GM21423 (cell line): Measurements from ENCODE around the gene KCNC1.

Experiments
- ATAC-seq: cut with Tn5 transposase; IDR thresholded peaks from one replicate; pipeline ENCODE4 v1.9.1; 2021; ENCODE audit warnings: mild to moderate bottlenecking, moderate library complexity; ENCODE audit not compliant: unreplicated experiment

KCNC1 gene

DNA sequence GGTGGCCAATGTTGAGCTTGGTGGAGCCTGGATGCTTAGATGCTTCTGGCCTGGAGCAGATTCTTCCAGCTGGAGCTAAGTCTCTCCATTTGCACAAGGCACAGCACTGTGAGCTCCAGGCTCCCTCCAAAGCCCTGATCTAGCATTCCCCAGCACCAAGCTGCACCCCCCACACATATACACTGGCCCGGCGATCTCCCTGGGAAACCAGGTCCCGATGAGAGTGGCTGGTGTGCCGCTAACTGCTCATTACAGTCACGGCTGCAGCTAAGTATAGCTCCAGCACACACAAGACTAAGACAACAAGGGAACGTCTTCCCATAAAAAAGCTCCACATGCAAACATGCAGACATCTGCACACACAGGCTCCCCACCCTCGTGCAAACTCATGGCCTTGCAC, 17.6 kb downstream of the KCNC1 start:
- ATAC-seq: no peak

DNA sequence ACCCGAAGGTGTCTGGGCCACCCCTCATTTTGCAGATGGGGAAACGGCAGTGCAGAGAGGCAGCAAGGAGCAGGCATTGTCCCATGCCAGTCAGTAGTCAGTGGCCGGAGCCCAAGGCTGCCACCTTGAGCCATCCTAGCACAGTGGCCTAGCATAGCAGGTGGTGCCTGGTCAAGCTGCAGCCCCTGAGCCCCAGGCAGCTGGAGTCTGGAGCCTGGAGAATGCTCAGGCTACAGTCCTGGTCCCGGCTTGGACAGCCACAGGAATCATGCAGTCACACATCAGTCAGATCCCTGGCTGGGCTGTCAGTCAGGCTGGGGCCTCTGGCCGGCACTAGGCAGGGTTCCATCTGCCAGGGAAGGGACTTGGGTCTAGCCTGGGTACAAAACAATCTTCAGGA, 18.6 kb downstream of the KCNC1 start:
- no peak for ATAC-seq

DNA sequence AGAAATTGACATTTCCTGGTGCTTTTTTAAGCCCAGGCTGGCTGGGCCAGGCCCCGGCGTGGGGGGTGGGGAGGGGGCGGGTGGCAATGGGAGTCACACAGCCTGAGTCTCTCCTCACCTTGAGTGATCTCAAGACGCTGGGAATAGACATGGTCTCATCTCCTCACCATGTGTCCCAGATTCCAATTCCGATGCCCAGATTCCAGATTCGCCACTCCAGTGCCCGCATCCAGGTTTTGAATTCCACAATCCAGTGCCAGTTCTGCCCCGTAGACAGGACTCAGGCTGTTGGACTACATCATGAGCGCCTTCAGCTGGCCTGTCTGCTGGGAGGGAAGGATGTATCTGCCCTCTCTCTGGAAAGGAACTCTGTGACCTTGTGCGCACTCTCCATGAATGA, 19.1 kb downstream of the KCNC1 start:
- no peak for ATAC-seq

- no peak for ATAC-seq
Measured at GRCh38 chr11:17755891-17756290, 21.3 kb downstream of the KCNC1 start.

DNA sequence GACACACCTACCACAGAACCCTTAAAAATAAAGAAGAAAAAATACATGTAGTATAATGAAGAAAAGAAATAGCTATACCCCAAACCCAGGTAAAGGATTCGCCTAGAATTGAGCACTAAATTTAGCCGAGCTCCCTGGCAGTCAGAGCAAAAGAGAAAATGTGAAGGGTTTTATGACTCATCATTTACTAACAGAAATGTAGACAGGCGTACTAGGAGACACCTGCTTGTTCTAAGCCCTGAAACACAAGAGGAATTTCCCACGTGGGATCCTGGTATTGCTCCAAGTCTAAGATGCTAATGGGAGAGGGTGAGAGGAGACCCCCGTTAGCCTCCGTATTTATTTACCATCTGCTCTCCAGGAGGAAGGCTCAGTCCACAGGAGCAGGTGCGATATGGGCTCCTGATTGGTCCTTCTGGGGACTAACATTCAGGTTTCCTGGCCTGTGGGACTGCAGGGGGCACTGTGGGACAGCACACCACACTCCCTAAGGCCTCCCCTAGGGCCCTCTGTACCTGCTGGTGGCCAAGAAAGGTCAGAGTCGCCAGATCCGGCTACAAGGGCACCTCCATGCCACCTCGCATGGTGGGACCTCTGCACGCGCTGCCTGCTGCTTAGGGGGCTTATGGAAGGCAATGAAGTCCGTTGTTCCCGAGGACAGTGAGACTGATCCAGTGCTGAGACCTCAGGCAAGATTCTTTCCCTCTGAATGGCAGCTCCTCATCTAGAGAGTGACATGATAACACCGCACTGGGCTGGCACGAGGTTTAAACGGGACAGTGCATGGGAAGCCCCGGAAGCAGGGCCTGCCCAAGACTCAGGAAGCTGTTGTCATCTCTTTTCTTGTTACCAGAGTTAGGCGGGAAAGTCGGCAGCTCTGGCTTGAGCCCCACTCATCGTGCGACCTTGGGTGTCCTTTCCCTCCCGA, 25.8 kb downstream of the KCNC1 start:
- peak; percentile 70 for ATAC-seq

DNA sequence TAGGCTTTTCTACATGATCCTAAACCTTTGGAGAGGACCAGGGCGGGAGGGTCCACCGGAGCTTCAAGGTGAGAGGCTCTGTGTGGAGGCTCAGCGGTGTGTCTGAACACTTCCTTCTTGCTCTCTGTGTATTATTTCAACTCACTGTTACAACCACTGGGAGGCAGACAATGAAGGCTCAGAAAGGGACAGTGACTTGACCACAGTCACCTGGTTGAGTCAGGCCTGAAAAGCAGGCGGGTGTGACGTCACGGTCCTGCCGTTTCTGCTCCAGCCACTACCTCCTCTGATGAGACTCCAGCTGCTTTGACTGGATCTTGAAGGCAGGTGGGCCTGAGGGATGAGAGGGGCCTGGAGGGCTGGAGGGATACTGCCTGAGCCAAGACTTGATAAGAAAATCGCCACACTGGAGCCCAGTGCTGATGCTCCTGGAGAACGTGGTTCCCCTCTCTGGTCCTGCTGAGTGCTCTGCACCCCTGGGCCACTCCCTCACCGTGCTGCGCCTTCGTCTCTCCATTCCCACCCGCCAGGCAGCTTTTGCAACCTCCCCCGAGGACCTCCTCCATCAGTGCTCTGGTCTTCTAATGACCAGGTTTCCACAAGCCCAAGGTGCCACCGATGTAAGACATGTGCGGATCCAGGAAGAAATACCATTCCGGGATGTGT, 27.9 kb downstream of the KCNC1 start:
- ATAC-seq: no peak

DNA sequence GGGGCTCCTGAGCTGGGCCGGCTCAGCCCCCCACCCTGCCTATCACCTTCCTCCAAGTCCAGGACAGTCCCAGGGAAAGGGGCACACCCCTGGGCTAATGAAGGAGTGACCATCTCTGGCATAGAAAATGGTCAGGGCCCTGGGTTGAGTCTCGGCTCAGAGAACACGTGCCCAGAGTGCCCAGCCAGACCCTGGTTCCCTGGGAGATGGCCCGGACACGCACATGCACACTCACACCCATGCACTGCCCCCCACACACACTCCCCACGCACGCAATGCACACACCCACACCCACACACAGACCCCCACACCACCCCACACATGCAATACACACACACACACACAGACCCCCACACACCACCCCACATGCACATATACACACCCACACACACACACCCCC, 28.7 kb downstream of the KCNC1 start:
- no peak for ATAC-seq

DNA sequence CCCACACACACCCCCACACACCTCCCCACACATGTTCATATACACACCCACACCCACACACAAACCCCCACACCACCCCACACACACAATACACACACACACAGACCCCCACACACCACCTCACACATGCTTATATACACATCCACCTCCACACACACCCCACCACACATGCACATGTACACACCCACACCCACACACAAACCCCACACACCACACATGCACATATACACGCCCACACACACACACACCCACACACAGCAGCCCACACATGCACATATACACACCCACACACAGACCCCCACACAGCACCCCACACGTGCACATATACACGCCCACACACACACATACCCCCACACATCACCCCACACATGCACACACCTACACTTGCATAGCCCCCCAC, 29.1 kb downstream of the KCNC1 start:
- no peak for ATAC-seq

GRCh38 chr11:17764446-17765218, 30.1 kb downstream of the KCNC1 start:
- no peak for ATAC-seq

DNA sequence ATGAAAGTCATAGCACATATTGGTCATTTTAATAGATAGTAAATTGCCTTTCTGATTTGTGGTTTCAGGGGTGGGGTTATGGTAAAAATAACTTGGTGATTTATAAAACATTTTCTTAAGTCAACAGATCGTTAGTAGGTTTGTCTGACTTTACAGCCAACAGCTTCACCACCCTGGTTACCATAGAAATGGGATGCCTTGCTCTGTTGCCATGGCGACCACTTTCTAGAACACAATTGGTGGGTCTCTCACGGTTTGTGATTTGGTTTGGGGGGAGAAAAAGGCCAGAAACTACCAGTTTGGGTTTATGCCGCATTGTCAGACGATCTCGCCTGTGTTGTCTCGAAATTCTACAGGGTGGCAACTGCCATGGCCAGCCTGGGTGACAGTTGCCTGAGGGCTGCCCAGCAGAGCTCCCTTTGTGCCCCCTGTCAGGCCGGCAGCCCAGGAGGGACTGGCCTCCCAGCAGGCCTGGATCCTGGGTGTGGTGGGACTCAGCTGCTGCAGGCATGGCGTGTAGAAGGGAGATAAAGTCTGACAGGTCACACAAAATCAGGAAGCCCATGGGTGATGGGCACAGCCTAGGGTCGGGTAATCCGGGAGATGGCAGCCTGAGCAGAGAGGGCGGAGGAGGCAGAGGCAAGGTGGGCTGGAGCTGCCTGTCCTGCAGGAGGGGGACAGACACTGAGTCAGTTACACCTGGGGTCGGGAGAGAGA, 30.9 kb downstream of the KCNC1 start:
- ATAC-seq: no peak

DNA sequence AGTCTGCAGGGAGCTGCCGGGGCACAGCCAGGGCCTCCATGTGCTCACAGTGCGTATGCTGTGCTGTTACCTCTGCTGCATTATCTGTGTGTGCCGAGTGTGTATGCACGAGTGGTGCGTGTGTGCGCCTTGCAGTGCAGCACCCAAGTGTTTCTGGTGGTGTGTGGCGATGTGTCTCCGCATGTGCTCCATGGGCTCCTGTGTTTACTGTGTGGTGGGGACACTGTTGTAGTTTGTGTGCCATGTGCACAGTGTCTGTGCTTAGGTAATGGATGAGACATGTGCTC, 31.4 kb downstream of the KCNC1 start:
- no peak for ATAC-seq

DNA sequence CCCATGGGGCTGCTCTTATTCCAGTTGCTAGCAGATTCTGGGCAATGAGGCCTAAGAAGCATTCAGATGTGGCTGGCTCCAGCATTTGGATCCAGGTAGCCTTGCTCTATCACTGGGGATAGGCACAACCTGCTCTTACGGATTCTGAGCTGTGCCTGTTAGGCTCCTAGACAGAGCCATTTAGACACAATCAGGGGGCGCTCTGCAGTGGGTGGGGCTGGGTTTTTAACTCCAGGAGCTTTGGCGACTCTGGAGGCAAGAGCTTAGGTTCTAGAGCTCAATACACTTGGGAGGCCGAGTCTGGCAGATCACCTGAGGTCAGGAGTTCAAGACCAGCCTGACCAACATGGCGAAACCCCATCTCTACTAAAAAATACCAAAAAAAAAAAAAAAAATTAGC, 32.0 kb downstream of the KCNC1 start:
- no peak for ATAC-seq

DNA sequence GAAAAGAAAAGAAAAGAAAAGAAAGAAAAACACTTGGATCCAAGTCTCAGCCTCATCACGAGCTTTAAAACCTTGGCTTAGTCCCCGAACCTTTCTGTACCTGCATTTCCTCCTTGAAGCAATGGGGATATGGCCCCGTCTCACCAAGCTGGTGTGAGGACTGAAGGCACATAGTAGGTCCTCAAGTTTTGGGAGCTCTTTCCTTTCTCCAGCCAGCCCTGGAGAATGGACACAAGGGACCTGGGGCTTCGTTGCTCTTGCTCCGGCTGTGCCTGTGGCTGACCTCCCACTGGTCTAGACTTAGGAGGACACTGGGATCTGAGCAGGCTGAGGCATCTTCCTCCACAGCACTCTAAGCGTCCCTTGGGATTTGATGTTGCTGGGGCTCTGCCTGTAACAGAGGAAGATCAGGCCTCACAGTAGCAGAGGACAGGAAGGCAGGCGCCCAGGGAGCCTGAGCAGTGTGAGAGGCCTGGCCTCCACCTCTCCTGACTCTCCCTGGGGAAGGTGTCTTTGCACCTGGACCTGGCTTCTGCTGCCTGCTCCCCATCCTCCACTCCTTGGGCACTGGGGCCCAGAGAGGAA, 32.8 kb downstream of the KCNC1 start:
- ATAC-seq: no peak

GRCh38 chr11:17767914-17768313, 33.3 kb downstream of the KCNC1 start:
- ATAC-seq: no peak

DNA sequence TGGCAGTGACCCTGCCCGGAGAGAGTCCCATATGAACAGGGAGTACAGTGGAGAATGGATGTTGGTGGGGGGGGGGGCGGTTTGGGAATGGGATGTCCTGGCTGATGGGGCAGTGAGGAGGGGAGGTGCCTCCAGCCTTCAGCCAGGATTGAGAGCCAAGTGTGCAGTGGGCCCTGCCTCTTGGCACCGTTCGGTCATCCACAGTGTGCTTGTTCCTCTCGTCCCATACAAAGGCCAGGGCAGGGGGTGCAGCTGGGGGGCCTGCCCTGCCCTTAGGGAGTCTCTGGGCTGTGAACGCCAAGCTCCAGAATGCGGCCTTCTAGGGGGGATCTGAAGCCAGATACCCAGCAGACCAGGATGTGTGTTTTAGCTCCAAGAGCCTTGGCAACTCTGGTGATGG, 34.0 kb downstream of the KCNC1 start:
- no peak for ATAC-seq

- ATAC-seq: no peak
Measured at GRCh38 chr11:17769218-17769617, 34.6 kb downstream of the KCNC1 start.

- no peak for ATAC-seq
Measured at GRCh38 chr11:17770048-17770652, 35.6 kb downstream of the KCNC1 start.

- ATAC-seq: no peak
Measured at GRCh38 chr11:17770917-17771316, 36.3 kb downstream of the KCNC1 start.

DNA sequence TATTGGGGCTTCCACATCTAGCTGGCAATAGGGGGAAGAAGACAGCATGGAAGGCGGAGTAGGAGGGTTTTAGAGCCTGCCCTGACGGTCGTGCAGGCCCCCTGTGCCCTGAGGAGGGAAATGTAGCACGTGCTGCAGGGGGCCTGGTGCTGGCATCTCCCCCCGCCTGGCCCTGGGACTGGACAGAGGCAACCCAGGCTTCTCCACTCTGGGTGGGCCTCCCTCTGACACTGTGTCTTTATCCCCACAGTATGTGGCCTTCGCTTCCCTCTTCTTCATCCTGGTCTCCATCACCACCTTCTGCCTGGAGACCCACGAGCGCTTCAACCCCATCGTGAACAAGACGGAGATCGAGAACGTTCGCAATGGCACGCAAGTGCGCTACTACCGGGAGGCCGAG, 36.8 kb downstream of the KCNC1 start:
- no peak for ATAC-seq

DNA sequence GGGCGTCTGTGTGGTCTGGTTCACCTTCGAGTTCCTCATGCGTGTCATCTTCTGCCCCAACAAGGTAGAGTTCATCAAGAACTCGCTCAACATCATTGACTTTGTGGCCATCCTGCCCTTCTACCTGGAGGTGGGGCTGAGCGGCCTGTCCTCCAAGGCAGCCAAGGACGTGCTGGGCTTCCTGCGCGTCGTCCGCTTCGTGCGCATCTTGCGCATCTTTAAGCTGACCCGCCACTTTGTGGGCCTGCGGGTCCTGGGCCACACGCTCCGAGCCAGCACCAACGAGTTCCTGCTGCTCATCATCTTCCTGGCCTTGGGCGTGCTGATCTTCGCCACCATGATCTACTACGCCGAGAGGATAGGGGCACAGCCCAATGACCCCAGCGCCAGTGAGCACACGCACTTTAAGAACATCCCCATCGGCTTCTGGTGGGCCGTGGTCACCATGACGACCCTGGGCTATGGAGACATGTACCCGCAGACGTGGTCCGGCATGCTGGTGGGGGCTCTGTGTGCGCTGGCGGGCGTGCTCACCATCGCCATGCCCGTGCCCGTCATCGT, 37.3 kb downstream of the KCNC1 start:
- no peak for ATAC-seq
